SU-DHL-6 (cell line): Measurements from ENCODE around the gene CBX5.

ENCODE experiments used
- H2AFZ ChIP-seq: fragments of 200-600 bp; sonication (generic); 2 replicates; pipeline ENCODE4 v1.6.1; 2014; ENCODE audit warnings: low read depth, mild to moderate bottlenecking, moderate library complexity, mixed read lengths, antibody characterized with exemption, low read length; ENCODE audit not compliant: severe bottlenecking
- H3F3A ChIP-seq: fragments of 200-600 bp; shearing (Covaris generic); 2 replicates; pipeline ENCODE4 v1.6.0; 2016; ENCODE audit warnings: antibody characterized with exemption, mild to moderate bottlenecking; ENCODE audit not compliant: insufficient read depth
- H3K27ac ChIP-seq: fragments of 200-600 bp; sonication (generic); 2 replicates; pipeline ENCODE4 v1.5.1; 2016; ENCODE audit warnings: low read depth, mild to moderate bottlenecking, low read length, moderate library complexity, mixed read lengths
- H3K27me3 ChIP-seq: fragments of 200-600 bp; sonication (generic), shearing (Covaris generic); 2 replicates; pipeline ENCODE4 v1.6.0; 2014; ENCODE audit warnings: mild to moderate bottlenecking, low read length
- H3K36me3 ChIP-seq: fragments of 200-600 bp; sonication (generic); 2 replicates; pipeline ENCODE4 v1.6.1; 2014; ENCODE audit warnings: mild to moderate bottlenecking, low read length, mixed read lengths
- H3K4me2 ChIP-seq: fragments of 300-600, 200-600 bp; shearing (Covaris generic), sonication (generic); 2 replicates; pipeline ENCODE4 v1.6.0; 2014; ENCODE audit warnings: low read length, low read depth, mild to moderate bottlenecking; ENCODE audit not compliant: poor library complexity, severe bottlenecking
- H3K4me3 ChIP-seq: fragments of 200-600 bp; sonication (generic); 2 replicates; pipeline ENCODE4 v1.5.1; 2014; ENCODE audit warnings: antibody characterized with exemption, low read length, mild to moderate bottlenecking, mixed read lengths; ENCODE audit not compliant: insufficient read depth, poor library complexity, severe bottlenecking
- H3K79me2 ChIP-seq: fragments of 200-600 bp; sonication (generic); 2 replicates; pipeline ENCODE4 v1.6.1; 2014; ENCODE audit warnings: mild to moderate bottlenecking, low read length, moderate library complexity; ENCODE audit not compliant: insufficient read depth
- H3K9ac ChIP-seq: fragments of 200-600 bp; sonication (generic); 2 replicates; pipeline ENCODE4 v1.7.0; 2014; ENCODE audit warnings: mild to moderate bottlenecking, low read length
- H3K9me2 ChIP-seq: fragments of 200-600 bp; sonication (generic); replicated peaks from 2 replicates; pipeline ENCODE4 v1.6.1; 2014; ENCODE audit warnings: low read length; ENCODE audit not compliant: insufficient read depth
- H3K9me3 ChIP-seq: fragments of 200-600 bp; sonication (generic); 2 replicates; pipeline ENCODE4 v1.6.1; 2014; ENCODE audit warnings: low read length, mixed read lengths; ENCODE audit not compliant: insufficient read depth
- H4K20me1 ChIP-seq: fragments of 200-600 bp; sonication (generic); 2 replicates; pipeline ENCODE4 v1.6.1; 2014; ENCODE audit warnings: low read depth, mild to moderate bottlenecking, antibody characterized with exemption, low read length, moderate library complexity, mixed read lengths
- EZH2phosphoT487 ChIP-seq: fragments of 200-600 bp; sonication (generic), shearing (Covaris generic); conservative IDR thresholded peaks from 2 replicates; pipeline ENCODE4 v1.6.1; 2018; ENCODE audit warnings: mild to moderate bottlenecking, antibody characterized with exemption, low read length, moderate library complexity, mixed read lengths
- TF ChIP-seq, protein P1 (sequence below): fragments of 200-600 bp; sonication (generic); IDR thresholded peaks from one replicate; pipeline ENCODE4 v1.5.1; 2017; ENCODE audit warnings: antibody characterized with exemption, mild to moderate bottlenecking, low read length, moderate library complexity; ENCODE audit not compliant: insufficient read depth, poor library complexity, severe bottlenecking

CBX5 gene

DNA sequence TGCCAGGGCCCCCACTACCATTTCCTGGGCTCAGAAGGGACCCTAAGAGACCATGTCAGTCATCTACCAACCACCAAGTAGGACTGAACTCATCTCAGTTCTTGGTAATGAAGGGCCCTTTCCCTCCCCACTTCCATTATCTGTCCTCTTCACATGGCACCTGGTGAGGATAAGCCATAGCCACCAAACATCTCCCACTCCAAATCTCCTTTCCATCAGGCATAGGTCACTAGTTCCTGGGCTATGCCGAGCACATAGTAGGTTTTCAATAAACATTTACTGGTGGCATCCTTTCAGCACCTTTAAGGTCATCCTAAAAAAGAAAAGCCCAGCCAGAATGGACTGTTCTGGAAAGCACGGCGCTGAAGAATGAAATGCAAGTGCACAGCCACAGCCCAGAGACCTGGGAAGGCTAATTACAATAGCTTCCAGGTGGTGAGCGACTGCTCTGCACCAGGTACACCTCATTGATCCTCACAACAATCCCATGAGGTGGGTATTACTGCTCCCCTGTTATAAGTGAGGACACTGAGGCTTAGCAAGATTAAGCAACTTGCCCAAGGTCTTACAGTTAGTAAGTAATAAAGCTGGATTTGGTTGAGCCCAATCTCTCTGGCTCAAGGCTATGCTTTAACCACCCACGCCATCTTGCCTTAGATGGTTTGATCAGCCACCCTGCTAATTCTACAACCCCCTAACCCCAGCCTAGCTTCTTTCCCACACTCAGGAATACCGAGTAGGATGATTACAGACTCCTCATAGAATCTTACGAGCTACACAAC lies 95.7 kb downstream of the CBX5 start:
- no peaks in the 10 kb centered on the region for H4K20me1 ChIP-seq
- H3K9me2 ChIP-seq: no peaks in the 10 kb centered on the region
- H3K27me3 ChIP-seq: no peaks in the 10 kb centered on the region
- no peak overlapping the region for H3K9ac ChIP-seq
- H3F3A ChIP-seq: no peaks in the 10 kb centered on the region
- no peak overlapping the region for H2AFZ ChIP-seq
- no peak overlapping the region for H3K27ac ChIP-seq
- no peak overlapping the region for H3K4me2 ChIP-seq
- no peaks in the 10 kb centered on the region for H3K36me3 ChIP-seq
- no peaks in the 10 kb centered on the region for H3K9me3 ChIP-seq
- peaks cover 9% of the 10 kb centered on the region; the same call in 1 of the 2 replicates for H3K79me2 ChIP-seq
- TF ChIP-seq, protein P1, sequence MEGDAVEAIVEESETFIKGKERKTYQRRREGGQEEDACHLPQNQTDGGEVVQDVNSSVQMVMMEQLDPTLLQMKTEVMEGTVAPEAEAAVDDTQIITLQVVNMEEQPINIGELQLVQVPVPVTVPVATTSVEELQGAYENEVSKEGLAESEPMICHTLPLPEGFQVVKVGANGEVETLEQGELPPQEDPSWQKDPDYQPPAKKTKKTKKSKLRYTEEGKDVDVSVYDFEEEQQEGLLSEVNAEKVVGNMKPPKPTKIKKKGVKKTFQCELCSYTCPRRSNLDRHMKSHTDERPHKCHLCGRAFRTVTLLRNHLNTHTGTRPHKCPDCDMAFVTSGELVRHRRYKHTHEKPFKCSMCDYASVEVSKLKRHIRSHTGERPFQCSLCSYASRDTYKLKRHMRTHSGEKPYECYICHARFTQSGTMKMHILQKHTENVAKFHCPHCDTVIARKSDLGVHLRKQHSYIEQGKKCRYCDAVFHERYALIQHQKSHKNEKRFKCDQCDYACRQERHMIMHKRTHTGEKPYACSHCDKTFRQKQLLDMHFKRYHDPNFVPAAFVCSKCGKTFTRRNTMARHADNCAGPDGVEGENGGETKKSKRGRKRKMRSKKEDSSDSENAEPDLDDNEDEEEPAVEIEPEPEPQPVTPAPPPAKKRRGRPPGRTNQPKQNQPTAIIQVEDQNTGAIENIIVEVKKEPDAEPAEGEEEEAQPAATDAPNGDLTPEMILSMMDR: no peak
- TF ChIP-seq EZH2phosphoT487: no peak
- no peak overlapping the region for H3K4me3 ChIP-seq

DNA sequence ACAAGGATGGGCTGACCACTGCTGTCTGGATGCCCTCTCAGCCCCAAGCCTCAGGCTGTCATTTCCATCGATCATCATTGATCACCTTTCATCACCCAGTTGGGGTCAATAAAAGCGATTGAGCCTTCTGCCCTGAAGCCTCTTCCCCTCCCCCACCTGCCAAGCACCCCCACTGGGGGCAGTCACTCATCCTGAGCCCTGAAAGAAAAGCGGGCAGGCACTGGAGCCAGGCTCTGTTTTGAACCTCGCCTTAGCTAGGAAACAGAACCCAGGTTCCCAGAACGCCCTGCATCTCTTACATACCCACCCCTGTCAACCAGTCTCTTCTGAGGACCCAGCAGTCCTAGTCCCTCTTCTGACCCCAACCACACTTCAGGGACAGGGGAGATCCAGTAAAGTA lies 96.9 kb downstream of the CBX5 start:
- Histone ChIP-seq H3F3A (no peaks in the 10 kb centered on the region), H3K9me2 (no peaks in the 10 kb centered on the region), H2AFZ (no peak overlapping the region), H3K4me3 (no peak overlapping the region), H3K27ac (no peak overlapping the region), H3K36me3 (no peaks in the 10 kb centered on the region), H3K9me3 (no peaks in the 10 kb centered on the region), H3K9ac (no peak overlapping the region), H3K79me2 (peaks cover 8% of the 10 kb centered on the region; the same call in 1 of the 2 replicates), H3K4me2 (no peak overlapping the region), H4K20me1 (no peaks in the 10 kb centered on the region), H3K27me3 (no peaks in the 10 kb centered on the region)
- TF ChIP-seq, protein P1: no peak
- TF ChIP-seq EZH2phosphoT487: no peak

DNA sequence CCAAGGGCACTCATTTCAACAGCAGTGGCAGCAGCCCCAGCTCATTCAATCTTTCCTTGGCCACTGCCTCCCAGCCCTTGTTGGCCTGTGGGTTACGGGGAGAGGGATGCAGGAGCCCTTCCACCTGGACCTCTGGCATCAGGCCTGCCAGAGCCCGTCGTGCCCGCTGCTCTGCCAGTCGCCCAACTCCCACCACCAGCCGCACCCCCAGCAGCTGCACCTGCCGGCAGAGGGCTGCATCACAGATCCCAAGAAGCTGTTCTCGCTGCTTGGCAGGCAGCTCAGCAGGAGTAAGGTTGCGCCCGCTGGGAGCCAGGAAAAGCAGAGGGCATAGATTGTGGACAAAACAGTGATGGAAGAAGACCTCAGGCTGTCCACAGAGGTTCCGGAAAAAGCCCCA lies 97.8 kb downstream of the CBX5 start:
- H3F3A ChIP-seq: no peaks in the 10 kb centered on the region
- H3K79me2 ChIP-seq: no peaks in the 10 kb centered on the region
- H2AFZ ChIP-seq: no peak overlapping the region
- no peak overlapping the region for H3K27ac ChIP-seq
- no peak for TF ChIP-seq EZH2phosphoT487
- TF ChIP-seq, protein P1: no peak
- no peaks in the 10 kb centered on the region for H3K36me3 ChIP-seq
- no peaks in the 10 kb centered on the region for H4K20me1 ChIP-seq
- no peak overlapping the region for H3K4me2 ChIP-seq
- H3K4me3 ChIP-seq: no peak overlapping the region
- no peaks in the 10 kb centered on the region for H3K9me2 ChIP-seq
- H3K27me3 ChIP-seq: no peaks in the 10 kb centered on the region
- no peak overlapping the region for H3K9ac ChIP-seq
- H3K9me3 ChIP-seq: no peaks in the 10 kb centered on the region
